ENCODE results near the gene CUL9. TPM values are rescaled to one million over a fixed set of nuclear protein-coding genes. Genes with fewer than 3 reads are reported as not detected.
"Not testable (repeated sequence)": the region's sequence is repeated elsewhere in the genome, so short reads cannot be mapped to it uniquely, and the experiment has no call there.

The CUL9 gene
- total RNA-seq (100 to 1,000 TPM; 101 to 110 TPM), polyA plus RNA-seq (10 to 100 TPM in 2 of 3 donors, 1 to 10 TPM in 1; 6.8 to 10.4 (median 10.3) TPM), total RNA-seq (61.1 to 184 (median 148) reads per million in 6 experiments)

- Mint-ChIP-seq H3K4me3 (peak within 1 kb of the TSS; percentile 86 to 97 (median 94)), H3K9me3 (no peaks in the 10 kb centered on the region), H3K27ac (peak within 1 kb of the TSS; percentile 89 to 97 (median 96)), H3K4me1 (peaks cover 37 to 56% (median 52%) of the 10 kb centered on the region in 4 donors), H3K27me3 (no peaks in the 10 kb centered on the region), H3K36me3 (peaks cover 0 to 47% (median 14%) of the 10 kb centered on the region in 3 donors)
- DNase-seq (peak; percentile 68 to 89 (median 77)), ATAC-seq (peak; percentile 91 to 96)
- POLR2A ChIA-PET = interaction anchor here (0.6 to 1.9 kb wide), 17 partner anchors 8 to 335 kb away, joined by 3 to 15 read pairs (median 3); partner anchors contain the start of genes ABCC10, DNPH1, POLR1C and RRP36
Measured at GRCh38 chr6:43181942-43182860, at the start of gene CUL9. Gene CUL9, plus strand, starts transcription at chr6:43182196. Its CDS starts 2,115 bp downstream, at chr6:43184311.

- DNase-seq (no peak), ATAC-seq (no peak)
- H3K9me3 Mint-ChIP-seq = no peaks in the 10 kb centered on the region
- H3K27ac Mint-ChIP-seq = peak overlapping the region in 2 of 10 donors; percentile 14 to 19
- H3K36me3 Mint-ChIP-seq = no peaks in the 10 kb centered on the region
- peaks cover 11 to 25% (median 21%) of the 10 kb centered on the region in 4 donors for H3K4me1 Mint-ChIP-seq
- POLR2A ChIA-PET = no interaction called here
- no peak overlapping the region for H3K4me3 Mint-ChIP-seq
- H3K27me3 Mint-ChIP-seq = no peaks in the 10 kb centered on the region
Measured at GRCh38 chr6:43138267-43138666, 43.7 kb upstream of the CUL9 start.

GRCh38 chr6:43139973-43140372 lies 42.0 kb upstream of the CUL9 start:
- DNase-seq, H3K27me3 Mint-ChIP-seq, H3K36me3 Mint-ChIP-seq, ATAC-seq, H3K9me3 Mint-ChIP-seq, H3K4me3 Mint-ChIP-seq: not testable (repeated sequence)
- Mint-ChIP-seq H3K27ac (peak overlapping the region in 6 of 10 donors; percentile 10 to 91 (median 43)), H3K4me1 (peaks cover 16 to 34% (median 30%) of the 10 kb centered on the region in 4 donors)
- POLR2A ChIA-PET = interaction anchor here (0.7 kb wide), 1 partner anchor 84 kb away, joined by 4 read pairs; no protein-coding TSS in a partner anchor

GRCh38 chr6:43141644-43142043 lies 40.4 kb upstream of the CUL9 start:
- DNase-seq (no peak), ATAC-seq (no peak)
- H3K27me3 Mint-ChIP-seq = no peaks in the 10 kb centered on the region
- POLR2A ChIA-PET = interaction anchor here (1.7 to 3.7 kb wide), 8 partner anchors 82 to 262 kb away, joined by 5 to 34 read pairs (median 14); partner anchors contain the start of genes CNPY3, CUL7, KLC4 and KLHDC3
- H3K27ac Mint-ChIP-seq = peak overlapping the region in 9 of 10 donors; percentile 89 to 100 (median 99)
- H3K36me3 Mint-ChIP-seq = peaks cover 0 to 9% (median 5%) of the 10 kb centered on the region in 3 donors
- peaks cover 16 to 40% (median 31%) of the 10 kb centered on the region in 4 donors for H3K4me1 Mint-ChIP-seq
- peak overlapping the region in 7 of 10 donors; percentile 66 to 94 (median 88) for H3K4me3 Mint-ChIP-seq
- no peaks in the 10 kb centered on the region for H3K9me3 Mint-ChIP-seq

- ATAC-seq = peak; percentile 84 to 94
- H3K27me3 Mint-ChIP-seq = no peaks in the 10 kb centered on the region
- peak overlapping the region; percentile 76 to 100 (median 99) for H3K27ac Mint-ChIP-seq
- H3K4me3 Mint-ChIP-seq = peak overlapping the region; percentile 26 to 94 (median 90)
- DNase-seq = peak; percentile 12 to 86 (median 74)
- H3K36me3 Mint-ChIP-seq = peaks cover 0 to 9% (median 5%) of the 10 kb centered on the region in 3 donors
- POLR2A ChIA-PET = interaction anchor here (1.0 to 3.7 kb wide), 10 partner anchors 33 to 262 kb away, joined by 3 to 34 read pairs (median 12); partner anchors contain the start of genes CNPY3, CUL7, KLC4 and KLHDC3
- no peaks in the 10 kb centered on the region for H3K9me3 Mint-ChIP-seq
- H3K4me1 Mint-ChIP-seq = peaks cover 16 to 40% (median 31%) of the 10 kb centered on the region in 4 donors
Measured at GRCh38 chr6:43142101-43142500, 39.9 kb upstream of the CUL9 start.

GRCh38 chr6:43143235-43144128 lies 38.5 kb upstream of the CUL9 start:
- Mint-ChIP-seq H3K27me3 (no peaks in the 10 kb centered on the region), H3K9me3 (no peaks in the 10 kb centered on the region), H3K4me3 (peak overlapping the region; percentile 14 to 94 (median 89)), H3K4me1 (peaks cover 16 to 40% (median 31%) of the 10 kb centered on the region in 4 donors), H3K27ac (peak overlapping the region; percentile 52 to 100 (median 99)), H3K36me3 (peaks cover 0 to 9% (median 5%) of the 10 kb centered on the region in 3 donors)
- ATAC-seq (peak; percentile 73 to 80), DNase-seq (peak; percentile 72 to 89 (median 82))
- POLR2A ChIA-PET = interaction anchor here (0.6 to 3.7 kb wide), 18 partner anchors 20 to 579 kb away, joined by 3 to 34 read pairs (median 4); partner anchors contain the start of genes CNPY3, CUL7, CUL9 and KLC4

- POLR2A ChIA-PET = interaction anchor here (3.7 kb wide), 1 partner anchor 215 kb away, joined by 34 read pairs; the partner anchor contains the start of gene CNPY3
- H3K27ac Mint-ChIP-seq = peak overlapping the region in 2 of 10 donors; percentile 9 to 98
- H3K27me3 Mint-ChIP-seq = no peaks in the 10 kb centered on the region
Measured at GRCh38 chr6:43144879-43145278, 37.1 kb upstream of the CUL9 start.

DNA sequence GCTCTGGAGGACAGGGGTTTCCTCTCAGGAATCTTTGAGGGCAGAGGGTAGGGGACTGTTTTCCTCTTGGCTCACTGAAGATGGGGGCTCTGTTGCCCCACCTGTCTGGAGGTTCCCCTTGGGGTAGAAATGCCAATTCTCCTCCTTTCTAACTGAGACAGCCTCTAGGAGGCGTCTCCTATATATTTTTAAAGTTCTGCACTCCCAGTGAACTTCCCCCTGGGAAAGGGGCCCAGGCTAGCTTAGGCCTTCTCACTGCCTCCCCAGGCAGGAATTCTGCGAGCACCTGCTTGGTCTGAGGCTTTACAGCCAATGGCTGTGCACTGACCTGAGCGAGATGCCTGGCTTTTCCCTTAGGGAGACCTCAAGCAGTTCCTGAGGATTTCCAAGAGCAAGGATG lies 35.7 kb upstream of the CUL9 start:
- POLR2A ChIA-PET = interaction anchor here (1.4 kb wide), 1 partner anchor 245 kb away, joined by 3 read pairs; no protein-coding TSS in a partner anchor
- Mint-ChIP-seq H3K27me3 (no peaks in the 10 kb centered on the region), H3K36me3 (peaks cover 0 to 16% (median 7%) of the 10 kb centered on the region in 3 donors), H3K27ac (peak overlapping the region in 2 of 10 donors; percentile 52 to 63), H3K9me3 (no peaks in the 10 kb centered on the region), H3K4me1 (peaks cover 13 to 35% (median 28%) of the 10 kb centered on the region in 4 donors), H3K4me3 (no peak overlapping the region)
- ATAC-seq (no peak), DNase-seq (no peak)

More at GRCh38 chr6:43144879-43145278, 37.1 kb upstream of the CUL9 start:
- Mint-ChIP-seq H3K9me3 (no peaks in the 10 kb centered on the region), H3K4me3 (no peak overlapping the region), H3K36me3 (peaks cover 0 to 9% (median 5%) of the 10 kb centered on the region in 3 donors), H3K4me1 (peaks cover 16 to 40% (median 31%) of the 10 kb centered on the region in 4 donors)
- DNase-seq (no peak), ATAC-seq (no peak)

- Mint-ChIP-seq H3K36me3 (peaks cover 0 to 16% (median 7%) of the 10 kb centered on the region in 3 donors), H3K4me3 (no peak overlapping the region), H3K4me1 (peaks cover 12 to 28% (median 22%) of the 10 kb centered on the region in 4 donors), H3K27me3 (no peaks in the 10 kb centered on the region), H3K27ac (peak overlapping the region in 2 of 10 donors; percentile 15 to 17), H3K9me3 (no peaks in the 10 kb centered on the region)
- ATAC-seq = no peak
- DNase-seq = no peak
- POLR2A ChIA-PET = interaction anchor here (1.4 kb wide), 1 partner anchor 246 kb away, joined by 3 read pairs; no protein-coding TSS in a partner anchor
Measured at GRCh38 chr6:43146709-43147688, 35.0 kb upstream of the CUL9 start.

DNA sequence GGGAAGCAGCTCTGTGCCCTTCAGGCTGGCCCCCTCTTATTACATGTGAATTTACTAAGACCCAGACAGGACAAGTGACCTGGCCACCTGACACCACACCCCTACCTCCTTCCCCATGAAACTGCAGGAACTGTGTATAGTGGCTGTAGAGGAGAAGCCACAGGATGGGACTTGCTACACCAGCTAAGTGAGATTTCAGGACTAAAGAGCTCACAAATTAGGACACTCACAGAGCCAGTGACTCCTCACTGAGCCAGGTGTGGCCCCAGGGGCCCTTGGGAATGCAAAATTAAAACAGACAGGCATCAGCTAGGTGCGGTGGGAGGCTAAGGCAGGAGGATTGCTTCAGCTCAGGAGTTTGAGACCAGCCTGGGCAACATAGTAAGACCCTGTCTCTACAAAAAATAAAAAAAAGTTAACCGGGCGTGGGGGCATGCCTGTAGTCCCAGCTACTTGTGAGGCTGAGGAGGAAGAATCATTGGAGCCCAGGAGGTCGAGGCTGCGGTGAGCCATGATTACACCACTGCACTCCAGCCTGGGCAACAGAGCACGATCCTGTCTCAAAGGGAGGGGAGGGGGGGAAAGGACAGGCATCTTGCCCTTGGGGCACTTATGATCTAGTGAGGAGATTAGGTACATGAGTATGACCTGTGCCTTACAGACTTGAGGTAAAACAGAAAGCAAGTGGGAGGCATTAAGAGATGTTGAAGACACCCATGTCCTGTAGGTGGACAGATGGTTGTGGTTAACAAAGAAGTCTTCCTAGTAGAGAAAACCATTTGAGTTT lies 34.1 kb upstream of the CUL9 start:
- no peak for ATAC-seq
- H3K9me3 Mint-ChIP-seq = no peaks in the 10 kb centered on the region
- POLR2A ChIA-PET = no interaction called here
- H3K36me3 Mint-ChIP-seq = peaks cover 0 to 18% (median 7%) of the 10 kb centered on the region in 3 donors
- H3K27me3 Mint-ChIP-seq = no peaks in the 10 kb centered on the region
- H3K4me3 Mint-ChIP-seq = no peak overlapping the region
- peaks cover 9 to 19% (median 14%) of the 10 kb centered on the region in 4 donors for H3K4me1 Mint-ChIP-seq
- DNase-seq = no peak
- H3K27ac Mint-ChIP-seq = peak overlapping the region in 2 of 10 donors; percentile 29 to 35

Data from naive thymus-derived CD8-positive, alpha-beta T cell (primary cell).